Activated CD8-positive, alpha-beta memory T cell treated with anti-CD3 and anti-CD28 coated beads, Interleukin-2, amount 50 U/mL, for 48 hours (primary cell): Measurements from ENCODE around the gene DEPDC5.

Experiments used
- DNase-seq: peaks from one replicate; pipeline ENCODE4 v3.0.0-alpha.2; 2020

Gene DEPDC5

DNA sequence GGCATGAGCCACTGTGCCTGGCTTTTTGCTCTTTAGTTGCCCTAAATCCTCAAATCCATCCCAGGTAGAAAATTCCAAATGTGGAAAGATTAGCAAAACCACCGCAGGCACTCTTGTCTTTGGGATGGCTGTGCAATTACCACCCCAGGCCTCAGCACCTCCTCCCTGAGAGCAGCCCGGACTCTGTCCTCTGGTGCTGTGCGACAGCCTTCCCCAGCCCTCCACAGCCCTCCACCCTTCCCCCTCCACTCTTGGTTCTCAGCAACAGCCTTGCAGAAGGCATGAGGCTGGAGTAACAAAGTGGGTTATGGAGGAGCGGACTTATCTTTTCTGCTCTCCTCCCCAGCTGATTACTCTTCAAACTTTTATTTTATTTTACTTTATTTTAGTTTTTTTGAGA is 145.8 kb downstream of the DEPDC5 start:
- no peak for DNase-seq

DNA sequence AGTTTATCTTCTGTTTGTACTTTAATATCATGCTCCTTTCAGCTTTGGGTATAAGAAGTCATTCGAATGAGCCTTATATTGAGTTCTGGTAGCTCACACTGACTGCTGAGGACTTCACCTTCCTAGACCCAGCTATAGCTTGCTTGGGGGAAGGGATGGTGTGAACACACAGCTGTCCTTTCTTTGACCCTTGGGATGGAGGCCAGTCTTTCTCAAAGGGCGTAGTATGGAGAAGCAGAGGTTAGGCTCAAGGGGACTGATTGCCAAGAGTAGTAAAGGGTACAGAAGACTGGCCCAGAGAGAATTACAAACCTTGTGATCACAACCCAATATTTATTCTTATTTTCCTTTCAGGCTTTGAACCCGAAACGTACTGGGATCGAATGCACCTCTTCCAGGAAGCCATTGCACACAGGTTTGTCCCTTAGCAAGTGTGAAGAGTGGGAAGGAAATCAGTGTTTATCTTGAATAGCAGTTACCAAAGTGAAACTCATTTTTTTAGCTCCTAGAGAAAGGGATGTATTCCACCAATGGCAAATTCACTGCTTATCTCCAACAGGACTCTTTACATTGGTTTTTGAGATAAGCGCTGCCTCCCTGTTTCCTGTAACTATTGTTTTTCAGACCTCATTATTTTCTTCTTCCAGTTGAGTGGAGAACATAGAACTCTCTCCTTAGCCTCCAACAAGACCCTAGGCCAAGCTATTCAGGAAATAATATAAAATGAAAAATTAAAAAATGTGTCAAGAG is 147.7 kb downstream of the DEPDC5 start:
- no peak for DNase-seq

DNA sequence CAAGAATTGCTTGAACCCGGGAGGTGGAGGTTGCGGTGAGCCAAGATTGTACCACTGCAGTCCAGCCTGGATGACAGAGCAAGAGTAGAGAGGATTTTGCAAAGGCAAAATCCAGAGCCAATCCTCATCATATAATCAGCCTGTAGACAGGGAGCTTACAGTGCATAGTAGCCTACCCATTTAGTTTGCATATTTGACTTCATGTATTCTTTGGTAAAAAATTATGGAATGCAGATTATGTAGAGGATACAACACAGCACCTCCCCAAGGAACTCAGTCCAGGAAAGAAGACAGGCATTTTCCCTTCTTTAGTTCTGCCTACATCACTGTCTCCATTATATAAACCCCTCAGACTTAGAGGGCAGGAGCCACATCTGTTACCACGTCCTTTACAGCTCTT is 150.8 kb downstream of the DEPDC5 start:
- no peak for DNase-seq

DNA sequence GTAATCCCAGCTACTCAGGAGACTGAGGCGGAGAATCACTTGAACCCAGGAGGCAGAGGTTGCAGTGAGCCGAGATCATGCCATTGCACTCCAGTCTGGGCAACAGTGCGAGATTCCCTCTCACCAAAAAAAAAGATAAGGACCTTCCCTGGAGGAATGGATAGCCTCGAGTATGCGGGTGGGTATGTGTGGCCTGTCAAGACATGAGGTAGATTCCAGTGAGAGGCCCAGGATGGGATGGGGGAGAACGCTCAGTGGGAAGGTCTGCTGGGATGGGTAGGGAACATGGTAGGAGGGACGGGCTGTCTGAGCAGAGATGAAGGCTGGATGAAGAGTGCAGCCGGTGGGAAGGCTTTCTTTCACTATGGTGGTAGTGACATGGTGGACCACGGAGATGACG is 151.5 kb downstream of the DEPDC5 start:
- DNase-seq: no peak

DNA sequence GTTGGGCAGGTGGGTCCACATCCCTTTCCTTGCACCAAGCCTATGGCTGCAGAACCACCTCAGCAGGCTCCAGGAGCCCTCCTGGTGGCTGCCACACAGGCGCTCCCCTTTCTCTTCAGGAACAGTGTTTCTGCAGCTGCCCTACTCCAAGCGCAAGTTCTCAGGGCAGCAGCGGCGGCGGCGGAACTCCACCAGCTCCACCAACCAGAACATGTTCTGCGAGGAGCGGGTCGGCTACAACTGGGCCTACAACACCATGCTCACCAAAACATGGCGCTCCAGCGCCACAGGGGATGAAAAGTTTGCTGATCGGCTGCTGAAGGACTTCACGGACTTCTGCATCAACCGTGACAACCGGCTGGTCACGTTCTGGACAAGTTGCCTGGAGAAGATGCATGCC is 152.3 kb downstream of the DEPDC5 start:
- DNase-seq: no peak

DNA sequence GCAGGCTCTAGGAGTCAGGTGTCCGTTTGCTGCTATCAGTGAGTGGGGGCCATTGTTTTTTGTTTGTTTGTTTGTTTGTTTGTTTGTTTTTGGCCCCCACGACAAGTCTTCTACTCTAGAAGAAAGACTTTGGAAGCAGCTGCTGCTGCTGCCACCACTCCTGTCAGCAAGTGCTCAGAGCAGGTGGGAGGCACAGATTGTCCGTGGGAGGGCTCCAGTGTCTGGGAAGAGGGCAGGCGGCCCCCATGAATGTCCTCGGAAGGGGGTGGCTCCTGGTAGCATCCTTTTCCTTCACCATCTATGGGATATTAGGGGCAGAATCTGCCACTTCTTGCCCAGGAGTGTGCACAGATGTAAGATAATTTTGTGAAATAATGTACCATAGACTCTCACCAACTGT is 152.8 kb downstream of the DEPDC5 start:
- DNase-seq: no peak

DNA sequence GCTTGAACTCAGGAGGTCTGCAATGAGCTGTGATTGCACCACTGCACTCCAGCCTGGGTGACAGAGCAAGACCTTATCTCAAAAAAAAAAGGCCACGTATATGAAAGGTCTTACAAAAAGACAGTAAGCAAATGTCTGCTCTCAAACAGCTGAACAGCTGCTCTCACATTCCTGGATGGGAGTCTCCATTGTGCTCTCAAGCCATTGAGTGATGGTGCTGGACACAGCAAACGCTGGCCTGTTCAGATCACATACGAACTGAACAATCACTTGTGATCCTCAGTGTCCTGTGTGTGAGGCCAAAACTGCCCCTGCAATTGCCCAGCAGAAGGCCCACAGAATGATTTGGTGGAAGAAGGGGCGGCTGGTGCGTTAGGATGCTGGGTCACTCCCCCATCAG is 156.2 kb downstream of the DEPDC5 start:
- DNase-seq: no peak

DNA sequence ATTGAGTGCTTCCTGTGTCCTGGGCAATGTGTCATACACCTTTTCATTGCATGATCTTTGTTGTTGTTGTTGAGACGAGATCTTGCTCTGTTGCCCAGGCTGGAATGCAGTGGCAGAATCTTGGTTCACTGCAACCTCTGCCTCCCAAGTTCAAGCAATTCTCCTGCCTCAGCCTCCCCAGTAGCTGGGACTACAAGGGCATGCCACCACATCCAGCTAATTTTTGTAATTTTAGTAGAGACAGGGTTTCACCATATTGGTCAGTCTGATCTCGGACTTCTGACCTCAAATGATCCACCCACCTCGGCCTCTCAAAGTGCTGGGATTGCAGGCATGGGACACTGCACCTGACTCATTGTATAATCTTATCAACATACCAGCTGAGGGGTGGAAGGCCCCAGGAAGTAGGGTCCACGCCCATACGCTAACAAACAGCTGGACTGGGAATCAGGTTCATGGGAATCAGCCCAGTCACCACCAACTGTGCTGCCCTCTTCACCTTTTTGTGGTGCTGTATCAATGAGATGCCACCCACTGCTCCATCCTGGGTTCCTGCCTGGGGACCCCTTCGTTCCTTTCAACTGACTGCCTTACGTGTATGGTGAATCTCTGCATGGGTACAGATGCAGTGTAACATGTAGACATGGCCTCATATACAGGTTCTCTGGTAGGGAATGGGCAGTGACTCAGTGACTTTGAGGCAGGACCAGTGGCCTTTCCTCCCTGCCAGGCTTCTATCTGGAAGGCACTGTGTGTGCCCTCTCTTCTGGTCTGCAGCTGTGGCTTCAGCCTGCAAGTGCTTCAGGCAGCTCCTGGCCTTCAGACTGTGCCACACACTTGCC is 158.0 kb downstream of the DEPDC5 start:
- no peak for DNase-seq

DNA sequence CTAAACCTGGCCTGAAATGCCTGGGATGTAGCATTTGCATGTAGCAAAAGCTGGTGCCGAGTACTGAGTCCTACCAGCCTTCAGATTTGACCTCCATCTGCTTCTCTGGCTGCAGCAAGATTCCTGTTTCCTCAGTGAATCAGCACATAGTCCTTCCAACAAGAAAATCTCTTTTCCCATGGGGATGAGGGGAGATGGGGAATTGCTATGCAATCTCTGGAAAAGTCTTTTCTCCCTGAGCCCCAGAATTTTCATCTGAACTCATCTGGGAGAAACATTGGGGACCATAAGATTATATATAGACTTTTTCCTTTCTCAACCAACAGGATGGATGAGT is 158.6 kb downstream of the DEPDC5 start:
- no peak for DNase-seq

DNA sequence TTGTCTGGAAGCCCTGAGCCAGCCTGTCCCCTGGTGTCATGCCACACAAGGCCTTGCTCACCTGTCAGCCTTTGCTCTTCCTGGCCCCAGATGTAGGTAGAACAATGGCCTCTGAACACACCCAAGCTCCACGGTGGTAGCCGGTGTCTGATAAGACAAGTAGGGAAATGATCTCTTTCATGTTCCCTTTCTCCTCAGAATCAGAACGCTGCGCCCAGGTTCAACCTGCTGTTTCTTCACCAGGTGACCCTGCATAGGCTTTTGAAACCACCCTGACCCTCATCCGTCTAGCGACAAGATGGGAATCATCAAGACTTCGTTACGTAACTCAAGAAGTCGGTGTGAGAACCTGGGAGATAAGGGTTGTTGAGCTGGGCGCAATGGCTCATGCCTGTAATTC is 161.8 kb downstream of the DEPDC5 start:
- no peak for DNase-seq

DNA sequence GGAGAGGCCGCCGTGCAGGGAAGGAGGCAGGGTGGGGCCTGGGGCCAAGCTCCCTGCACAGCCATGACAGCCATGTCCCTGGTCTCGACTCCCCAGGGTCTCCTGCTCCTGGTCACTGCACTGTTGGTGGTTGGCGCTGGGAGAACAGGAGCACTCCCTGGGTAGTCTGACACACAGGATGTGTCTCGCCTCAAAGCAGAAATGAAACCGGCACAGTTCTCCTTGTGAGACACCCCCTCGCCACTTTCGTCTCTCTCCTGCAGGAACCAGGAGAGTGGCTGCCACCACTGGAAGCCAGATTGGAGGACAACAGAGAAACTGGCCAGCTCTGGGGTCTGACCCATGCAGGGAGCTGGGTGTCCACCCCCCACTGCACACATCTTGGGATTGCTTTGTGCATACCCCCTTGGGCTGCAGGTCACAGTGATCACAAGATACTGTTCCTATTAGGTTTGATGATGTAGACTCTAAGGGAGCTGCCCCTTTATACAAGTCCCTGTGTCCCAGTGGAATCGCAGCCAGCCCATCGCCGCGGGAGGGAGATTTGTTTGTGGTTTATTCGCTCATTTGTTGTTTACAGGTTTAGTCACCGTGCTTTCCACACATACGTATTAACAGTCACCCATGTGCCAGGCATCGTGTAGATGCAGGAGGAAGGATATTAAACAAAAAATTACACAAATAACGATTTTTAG is 163.6 kb downstream of the DEPDC5 start:
- DNase-seq: no peak

DNA sequence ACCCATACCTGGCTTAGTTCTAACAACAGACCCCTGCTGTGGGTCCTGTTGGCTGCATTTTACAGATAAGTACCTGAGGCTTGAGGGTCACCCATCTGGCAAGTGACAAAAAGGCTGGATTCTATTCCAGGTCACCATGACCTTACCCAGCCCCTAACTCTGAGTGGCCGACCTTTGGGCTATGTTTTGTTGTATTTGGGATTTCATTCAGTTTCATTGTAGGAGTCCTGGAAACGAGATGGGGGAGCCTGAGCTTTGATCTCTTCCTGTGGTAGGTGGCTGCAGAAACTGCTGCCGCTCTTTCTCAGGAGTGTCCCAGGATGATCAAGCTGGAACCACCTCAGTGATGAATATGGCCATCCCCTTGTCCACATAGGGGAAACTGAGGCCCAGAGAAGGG is 165.9 kb downstream of the DEPDC5 start:
- DNase-seq: no peak

DNA sequence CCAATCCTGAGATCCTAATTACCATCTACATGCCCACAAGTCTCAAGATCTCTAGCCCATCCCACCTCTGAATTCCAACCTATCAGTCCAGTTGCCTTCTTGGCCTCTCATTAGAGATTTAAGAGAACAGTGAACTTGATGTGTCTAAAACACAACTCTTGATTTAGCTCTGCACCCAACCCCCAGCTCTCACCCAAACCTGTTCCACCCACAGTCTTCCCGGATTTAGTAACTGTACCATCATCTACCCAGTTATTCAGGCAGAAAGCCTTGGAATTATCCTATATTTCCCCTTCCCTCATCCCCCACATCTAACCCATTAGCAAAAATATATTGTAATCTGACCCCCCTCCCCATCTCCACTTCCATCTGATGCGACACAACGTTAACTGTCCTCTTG is 166.5 kb downstream of the DEPDC5 start:
- DNase-seq: no peak

DNA sequence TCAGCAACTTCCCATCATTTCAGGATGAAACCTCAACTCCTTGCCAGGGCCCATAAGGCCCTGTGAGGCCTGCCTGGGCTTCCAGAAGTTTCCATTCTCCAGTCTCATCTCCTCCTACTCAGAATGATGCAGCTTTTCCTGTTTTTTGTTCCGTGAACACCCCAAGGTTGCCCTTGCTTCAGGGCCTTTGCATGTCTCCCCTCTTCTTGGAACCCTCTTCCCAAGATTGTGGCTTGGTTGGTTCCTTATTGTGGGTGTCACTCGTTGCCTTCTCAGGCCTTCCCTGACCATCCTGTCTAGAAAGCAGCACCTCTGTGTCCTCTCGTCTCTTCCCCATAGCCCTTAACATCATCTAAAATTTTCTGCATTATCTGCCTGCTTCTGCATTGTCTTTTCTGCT is 167.3 kb downstream of the DEPDC5 start:
- no peak for DNase-seq

DNA sequence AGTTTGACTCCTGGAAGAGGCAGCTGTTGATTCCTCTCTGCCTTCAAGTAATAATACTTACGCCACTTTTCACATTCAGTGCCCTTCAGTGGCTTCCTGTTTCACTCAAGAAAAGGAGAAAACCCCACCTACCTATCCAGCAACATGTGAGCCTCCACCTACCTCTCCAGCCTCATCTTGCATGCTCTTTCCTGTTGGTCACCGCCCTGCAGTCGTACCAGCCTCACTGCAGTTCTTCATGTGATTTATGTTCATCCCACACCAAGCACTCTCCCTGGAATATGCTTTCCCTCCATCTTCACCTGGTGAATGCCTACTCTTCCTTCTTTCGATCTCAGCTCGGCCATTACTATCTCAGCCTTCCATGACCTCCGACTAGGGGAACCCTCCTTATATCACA is 168.7 kb downstream of the DEPDC5 start:
- DNase-seq: no peak

DNA sequence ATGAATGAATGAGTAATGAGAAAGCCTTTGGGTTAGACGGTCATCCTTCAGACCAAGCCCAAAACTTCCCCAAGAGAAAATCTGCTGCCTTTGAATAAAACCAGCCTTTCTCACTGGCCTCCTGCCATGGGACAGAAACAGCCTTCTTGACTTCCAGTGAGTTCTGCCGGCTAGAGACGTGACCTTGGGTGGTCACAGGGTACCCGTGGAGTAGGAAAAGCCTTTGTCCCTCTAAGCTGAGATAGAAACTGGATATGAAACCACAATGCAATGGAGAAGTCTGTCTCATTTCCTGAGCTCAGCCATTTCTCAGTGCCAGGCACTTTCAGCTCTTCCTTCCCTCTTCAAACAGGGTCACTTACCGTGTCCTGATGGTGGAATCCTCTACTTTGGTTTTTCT is 169.3 kb downstream of the DEPDC5 start:
- no peak for DNase-seq

DNA sequence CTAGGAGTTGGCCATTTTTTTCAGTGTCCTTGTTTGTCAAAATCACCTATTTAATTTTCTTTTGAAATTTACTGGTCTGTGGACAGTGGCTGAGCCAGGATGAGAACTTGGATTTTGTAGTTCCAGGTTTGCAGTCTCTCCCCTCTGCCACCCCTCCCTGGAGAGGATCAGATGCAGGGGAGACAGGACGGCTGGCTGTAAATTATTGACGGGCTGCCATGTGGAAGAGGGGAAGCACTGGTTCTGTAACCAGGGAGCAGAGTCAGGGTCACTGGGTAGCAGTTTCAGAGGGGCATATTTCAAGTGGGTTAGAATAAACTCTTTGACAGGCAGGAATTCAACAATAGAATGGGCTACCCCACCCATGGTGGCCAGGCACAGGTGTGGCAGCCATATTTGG is 169.9 kb downstream of the DEPDC5 start:
- no peak for DNase-seq

DNA sequence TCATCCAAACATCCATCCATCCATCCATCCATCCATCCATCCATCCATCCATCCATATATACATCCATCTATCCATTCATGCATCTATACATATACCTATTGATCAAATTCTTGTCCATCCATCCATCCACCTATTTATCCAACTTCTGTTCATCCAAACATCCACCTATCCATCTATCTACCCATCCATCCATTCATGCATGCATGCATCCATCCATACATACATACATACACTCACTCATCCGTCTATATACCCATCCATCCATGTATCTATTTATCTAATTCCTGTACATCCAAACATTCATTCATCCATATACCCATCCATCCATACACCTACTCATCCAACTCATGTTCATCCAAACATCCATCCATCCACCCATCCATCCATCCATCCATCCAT is 171.2 kb downstream of the DEPDC5 start:
- DNase-seq: no peak

DNA sequence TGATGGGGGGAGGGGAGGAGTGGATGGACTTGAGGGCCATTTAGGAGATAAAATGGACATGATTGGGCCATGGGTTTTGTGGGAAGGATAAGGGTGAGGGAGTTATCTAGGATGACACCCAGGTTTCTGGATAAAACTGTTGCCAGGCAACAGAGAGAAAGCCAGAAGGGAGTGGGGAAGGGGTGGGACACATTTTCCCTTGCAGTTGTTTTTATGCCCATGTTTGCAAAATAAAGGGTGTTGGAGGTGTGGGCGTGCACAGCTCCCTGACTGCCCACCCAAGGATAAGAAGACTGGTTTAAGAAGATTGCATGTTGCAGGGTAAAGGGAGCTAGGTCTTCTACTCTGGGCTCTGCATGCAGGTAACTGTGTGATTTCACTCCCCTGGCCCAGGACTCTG is 172.2 kb downstream of the DEPDC5 start:
- DNase-seq: no peak

DNA sequence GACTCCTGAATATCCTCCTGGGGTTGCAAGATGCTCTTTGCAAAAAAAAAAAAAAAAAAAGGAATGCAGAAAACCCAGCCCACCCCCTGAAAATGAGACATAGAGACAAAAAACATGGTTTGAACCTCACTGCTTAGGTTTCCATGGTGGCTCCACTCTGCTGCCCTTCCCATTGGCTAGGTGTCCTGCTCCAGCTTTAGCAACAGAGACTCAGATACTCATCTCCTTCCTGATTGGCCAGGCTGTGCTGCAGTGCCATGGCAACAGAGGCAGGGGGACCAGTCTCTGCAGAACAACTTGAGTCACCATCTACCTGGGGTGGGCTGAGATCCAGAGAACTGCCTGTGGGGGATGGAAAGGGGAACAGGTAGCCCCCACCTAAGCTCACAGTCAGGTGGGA is 173.2 kb downstream of the DEPDC5 start:
- no peak for DNase-seq

DNA sequence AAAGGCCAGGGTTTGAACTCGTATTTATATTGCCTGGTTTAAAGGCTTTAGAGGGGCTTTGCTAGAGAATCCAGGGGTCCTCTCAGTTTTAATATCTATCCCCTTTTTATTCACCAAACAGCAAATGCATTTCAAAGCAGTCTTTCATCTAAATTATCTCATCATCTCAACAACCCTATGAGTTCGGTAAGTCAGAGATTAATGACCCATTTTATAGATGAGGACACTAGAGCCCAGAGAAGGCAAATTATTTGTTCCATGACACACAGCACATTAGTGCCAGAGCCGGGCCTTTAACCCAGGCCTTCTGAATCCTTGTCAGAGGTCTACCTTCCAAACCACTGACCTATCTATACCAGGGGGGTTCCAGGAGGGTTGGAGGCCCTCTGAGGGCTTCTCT is 173.7 kb downstream of the DEPDC5 start:
- no peak for DNase-seq

DNA sequence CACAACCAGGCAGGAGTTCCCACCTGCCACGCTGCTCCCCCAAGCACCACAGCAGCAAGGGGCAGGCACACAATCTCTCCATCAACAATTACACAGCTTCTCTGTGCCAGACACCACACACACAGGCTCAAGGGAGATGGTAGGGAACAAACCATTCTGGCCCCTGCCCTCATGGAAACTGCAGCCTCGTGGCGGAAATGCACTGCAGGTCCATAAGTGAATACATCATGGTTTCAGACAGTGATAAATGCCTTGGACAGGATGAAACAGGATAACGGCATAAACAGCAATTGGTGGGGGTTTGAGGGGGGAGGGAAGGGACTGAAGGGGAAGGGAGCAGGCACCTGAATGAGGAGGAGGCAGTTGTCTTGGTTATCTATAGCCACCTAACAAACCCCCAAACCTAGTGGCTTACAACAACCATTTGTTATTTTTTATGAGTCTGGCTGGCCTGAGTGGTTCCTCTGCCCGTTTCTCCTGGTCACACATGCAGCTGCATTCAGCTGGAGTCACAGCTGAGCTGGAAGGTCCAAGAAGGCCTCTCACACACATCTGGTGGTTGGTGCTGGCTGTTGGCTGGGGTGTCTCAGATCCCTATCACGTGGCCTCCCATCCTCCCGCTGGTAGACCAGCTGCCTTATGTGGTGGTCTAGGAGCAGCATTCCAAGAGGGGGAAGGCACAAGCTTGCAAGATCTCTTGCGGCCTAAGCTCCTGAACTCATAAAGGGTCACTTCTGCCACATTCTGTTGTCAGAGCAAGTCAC is 175.5 kb downstream of the DEPDC5 start:
- no peak for DNase-seq

DNA sequence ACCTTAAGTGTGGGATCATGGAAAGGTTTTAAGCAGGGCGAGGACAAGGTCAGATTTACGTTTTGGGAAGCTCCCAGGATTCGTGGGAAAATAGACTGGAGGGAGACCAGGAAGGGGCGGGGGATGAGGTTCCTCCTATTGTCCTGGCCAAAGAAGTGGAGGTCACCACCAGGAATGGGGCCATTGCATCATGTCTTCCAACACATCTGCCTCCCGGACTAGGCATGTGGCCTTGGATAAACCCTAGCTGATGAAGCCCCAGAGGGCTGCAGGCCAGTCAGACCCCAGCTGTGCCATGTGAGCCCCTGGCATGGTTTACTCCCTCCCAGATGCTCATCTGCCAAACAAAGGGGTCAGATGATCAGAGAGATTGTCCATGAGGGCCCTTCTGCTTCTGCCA is 179.0 kb downstream of the DEPDC5 start:
- DNase-seq: no peak
